PC-9 (cell line): ENCODE data around the gene AGAP1. TPM values are rescaled to one million over a fixed set of nuclear protein-coding genes. Genes with fewer than 3 reads are reported as not detected.

Source experiments
- BruUV-seq: library from RNA; stranded (reverse); fragments of 400-500 nt; replicated peaks from 2 replicates; lab custom pipeline; 2021; lab: Mats Ljungman, UMichigan
- CTCF ChIA-PET: fragments of 300-600 bp; sonication (Branson Sonifier 250); formaldehyde crosslinking; loops from one replicate; lab custom pipeline; 2022; ENCODE audit warnings: antibody characterized with exemption; lab: Charles Lee
- POLR2A ChIA-PET: fragments of 300-600 bp; sonication (Branson Sonifier 250); formaldehyde crosslinking; loops from one replicate; lab custom pipeline; 2022; ENCODE audit warnings: antibody characterized with exemption; ENCODE audit not compliant: unreplicated experiment; lab: Charles Lee
- DNase-seq, 2 experiments: peaks; one replicate each; pipeline versions ENCODE4 v3.0.0 to v3.0.0-alpha.2; 2015 to 2022; ENCODE audit warnings: mixed read lengths in 1 of 2
- H2AFZ ChIP-seq: fragments of 200-600 bp; sonication (generic); 2 replicates; pipeline ENCODE4 v1.8.1; 2017; ENCODE audit warnings: antibody characterized with exemption
- H3F3A ChIP-seq: fragments of 200-600 bp; sonication (generic); 2 replicates; pipeline ENCODE4 v1.8.1; 2017; ENCODE audit warnings: antibody characterized with exemption, mild to moderate bottlenecking, low read depth; ENCODE audit not compliant: insufficient read depth
- H3K27ac ChIP-seq: fragments of 200-600 bp; sonication (generic); 2 replicates; pipeline ENCODE4 v1.6.1; 2016; ENCODE audit warnings: mixed run types
- H3K27me3 ChIP-seq: fragments of 200-600 bp; sonication (generic); 2 replicates; pipeline ENCODE4 v1.6.1; 2016; ENCODE audit warnings: low read depth, mixed run types; ENCODE audit not compliant: insufficient read depth
- H3K36me3 ChIP-seq: fragments of 200-600 bp; sonication (generic); 2 replicates; pipeline ENCODE4 v1.6.1; 2016; ENCODE audit warnings: low read depth, mixed run types
- H3K4me1 ChIP-seq: fragments of 200-600 bp; sonication (generic); replicated peaks from 2 replicates; pipeline ENCODE4 v1.6.1; 2016; ENCODE audit warnings: mixed run types; ENCODE audit not compliant: insufficient read depth
- H3K4me2 ChIP-seq: fragments of 200-600 bp; sonication (generic); 2 replicates; pipeline ENCODE4 v1.6.1; 2017; ENCODE audit warnings: mixed run types
- H3K4me3 ChIP-seq: fragments of 200-600 bp; sonication (generic); 2 replicates; pipeline ENCODE4 v1.6.1; 2016; ENCODE audit warnings: mixed run types
- H3K79me2 ChIP-seq: fragments of 200-600 bp; sonication (generic); 2 replicates; pipeline ENCODE4 v1.6.1; 2017; ENCODE audit warnings: low read depth, mixed run types
- H3K9me2 ChIP-seq: fragments of 200-600 bp; sonication (generic); 2 replicates; pipeline ENCODE4 v1.8.1; 2017; ENCODE audit warnings: mild to moderate bottlenecking; ENCODE audit not compliant: insufficient read depth
- H3K9me3 ChIP-seq: fragments of 200-600 bp; sonication (generic); 2 replicates; pipeline ENCODE4 v1.8.1; 2016; ENCODE audit warnings: low read depth; ENCODE audit not compliant: insufficient read depth
- H4K20me1 ChIP-seq: fragments of 200-600 bp; sonication (generic); 2 replicates; pipeline ENCODE4 v1.8.1; 2017; ENCODE audit not compliant: insufficient read depth
- CTCF ChIP-seq: fragments of 200-600 bp; sonication (generic); conservative IDR thresholded peaks from 2 replicates; pipeline ENCODE4 v1.6.1; 2017; ENCODE audit warnings: mixed run types, antibody characterized with exemption, mild to moderate bottlenecking, moderate library complexity
- EZH2 ChIP-seq: fragments of 200-600 bp; sonication (generic); IDR thresholded peaks from 2 replicates; pipeline ENCODE4 v1.8.0; 2017; ENCODE audit warnings: antibody characterized with exemption, low read depth
- intact Hi-C: fragments of 100-400 bp; cut with micrococcal nuclease; formaldehyde crosslinking; loops from one replicate; pipeline ENCODE4 v1.10.0; 2022; ENCODE audit not compliant: unreplicated experiment
- total RNA-seq: library from RNA; stranded (reverse); gene quantifications from 2 replicates; pipeline ENCODE4 v1.2.3, GENCODE V29; 2021

Gene AGAP1
- total RNA-seq, 1 experiment from 2014 or later: 91.4 TPM

- Histone ChIP-seq H4K20me1 (peaks cover 64% of the 10 kb centered on the region), H3K4me2 (no peak overlapping the region), H3K79me2 (peaks cover 98% of the 10 kb centered on the region), H3F3A (0 out of 2 replicates have a peak, but pooled peaks cover 4% of the 10 kb centered on the region), H3K4me3 (no peak overlapping the region), H3K4me1 (peaks cover 17% of the 10 kb centered on the region), H3K27me3 (no peaks in the 10 kb centered on the region), H3K27ac (no peak overlapping the region), H3K9me3 (no peaks in the 10 kb centered on the region), H2AFZ (no peak overlapping the region), H3K36me3 (no peaks in the 10 kb centered on the region), H3K9me2 (no peaks in the 10 kb centered on the region)
- no peak for DNase-seq
- ChIA-PET CTCF (no interaction called here), POLR2A (interaction anchor here (0.6 kb wide), 1 partner anchor 327 kb away, joined by 6 read pairs; no protein-coding TSS in a partner anchor)
- no TSS peak for BruUV-seq
- TF ChIP-seq CTCF (no peak), EZH2 (no peak)
- intact Hi-C loops: no loop called here
These were observed 22.4 kb downstream of the AGAP1 start for GRCh38 chr2:235516257-235516656.

GRCh38 chr2:235518322-235519090 is 24.7 kb downstream of the AGAP1 start:
- ChIA-PET CTCF (interaction anchor here (0.5 kb wide), 1 partner anchor 29 kb away, joined by 4 read pairs; no protein-coding TSS in a partner anchor), POLR2A (interaction anchor here (0.6 kb wide), 1 partner anchor 8 kb away, joined by 4 read pairs; no protein-coding TSS in a partner anchor)
- BruUV-seq: no TSS peak
- TF ChIP-seq EZH2 (no peak), CTCF (no peak)
- intact Hi-C loops: no loop called here
- H3K36me3 ChIP-seq: no peaks in the 10 kb centered on the region
- no peaks in the 10 kb centered on the region for H3K9me3 ChIP-seq
- no peak overlapping the region for H3K4me2 ChIP-seq
- H2AFZ ChIP-seq: no peak overlapping the region
- H3K27me3 ChIP-seq: no peaks in the 10 kb centered on the region
- 0 out of 2 replicates have a peak, but pooled peaks cover 8% of the 10 kb centered on the region for H3K4me1 ChIP-seq
- peaks cover 100% of the 10 kb centered on the region for H3K79me2 ChIP-seq
- peaks cover 76% of the 10 kb centered on the region for H4K20me1 ChIP-seq
- H3K27ac ChIP-seq: no peak overlapping the region
- 0 out of 2 replicates have a peak, but pooled peaks cover 4% of the 10 kb centered on the region for H3F3A ChIP-seq
- no peak overlapping the region for H3K4me3 ChIP-seq
- DNase-seq: no peak
- H3K9me2 ChIP-seq: no peaks in the 10 kb centered on the region

GRCh38 chr2:235520787-235521186 is 26.9 kb downstream of the AGAP1 start:
- H3K27ac ChIP-seq: no peak overlapping the region
- no peaks in the 10 kb centered on the region for H3K9me3 ChIP-seq
- no peaks in the 10 kb centered on the region for H3K9me2 ChIP-seq
- POLR2A ChIA-PET: no interaction called here
- 0 out of 2 replicates have a peak, but pooled peaks cover 8% of the 10 kb centered on the region for H3K4me1 ChIP-seq
- no TSS peak for BruUV-seq
- no peak overlapping the region for H2AFZ ChIP-seq
- TF ChIP-seq CTCF (no peak), EZH2 (no peak)
- no peak overlapping the region for H3K4me3 ChIP-seq
- peaks cover 75% of the 10 kb centered on the region for H4K20me1 ChIP-seq
- intact Hi-C loops: no loop called here
- CTCF ChIA-PET: no interaction called here
- peaks cover 95% of the 10 kb centered on the region for H3K79me2 ChIP-seq
- no peaks in the 10 kb centered on the region for H3K27me3 ChIP-seq
- no peaks in the 10 kb centered on the region for H3K36me3 ChIP-seq
- DNase-seq: no peak
- H3K4me2 ChIP-seq: no peak overlapping the region
- H3F3A ChIP-seq: no peaks in the 10 kb centered on the region
